DOHH2 (cell line): ENCODE results near the gene TBKBP1.

ENCODE experiments used
- EZH2phosphoT487 ChIP-seq: fragments of 200-600 bp; sonication (generic); IDR thresholded peaks from 2 replicates; pipeline ENCODE4 v1.6.1; 2017; ENCODE audit warnings: borderline replicate concordance, mild to moderate bottlenecking, antibody characterized with exemption, low read length, moderate library complexity, mixed read lengths
- TF ChIP-seq, protein P1 (sequence below): fragments of 200-600 bp; sonication (generic); IDR thresholded peaks from one replicate; pipeline ENCODE4 v1.5.1; 2014; ENCODE audit warnings: antibody characterized with exemption, mild to moderate bottlenecking, low read depth, low read length; ENCODE audit not compliant: poor library complexity, severe bottlenecking

GRCh38 chr17:47741109-47741792, 47.3 kb downstream of the TBKBP1 start:
- TF ChIP-seq, protein P1, sequence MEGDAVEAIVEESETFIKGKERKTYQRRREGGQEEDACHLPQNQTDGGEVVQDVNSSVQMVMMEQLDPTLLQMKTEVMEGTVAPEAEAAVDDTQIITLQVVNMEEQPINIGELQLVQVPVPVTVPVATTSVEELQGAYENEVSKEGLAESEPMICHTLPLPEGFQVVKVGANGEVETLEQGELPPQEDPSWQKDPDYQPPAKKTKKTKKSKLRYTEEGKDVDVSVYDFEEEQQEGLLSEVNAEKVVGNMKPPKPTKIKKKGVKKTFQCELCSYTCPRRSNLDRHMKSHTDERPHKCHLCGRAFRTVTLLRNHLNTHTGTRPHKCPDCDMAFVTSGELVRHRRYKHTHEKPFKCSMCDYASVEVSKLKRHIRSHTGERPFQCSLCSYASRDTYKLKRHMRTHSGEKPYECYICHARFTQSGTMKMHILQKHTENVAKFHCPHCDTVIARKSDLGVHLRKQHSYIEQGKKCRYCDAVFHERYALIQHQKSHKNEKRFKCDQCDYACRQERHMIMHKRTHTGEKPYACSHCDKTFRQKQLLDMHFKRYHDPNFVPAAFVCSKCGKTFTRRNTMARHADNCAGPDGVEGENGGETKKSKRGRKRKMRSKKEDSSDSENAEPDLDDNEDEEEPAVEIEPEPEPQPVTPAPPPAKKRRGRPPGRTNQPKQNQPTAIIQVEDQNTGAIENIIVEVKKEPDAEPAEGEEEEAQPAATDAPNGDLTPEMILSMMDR = no peak
- no peak for TF ChIP-seq EZH2phosphoT487
